ENCODE results near the gene PWWP2A.
"Not testable (repeated sequence)": the region's sequence is repeated elsewhere in the genome, so short reads cannot be mapped to it uniquely, and the experiment has no call there.

PWWP2A gene

GRCh38 chr5:160071516-160071915 lies 47.7 kb downstream of the PWWP2A start:
- DNase-seq: no peak

GRCh38 chr5:160069120-160069519 lies 50.1 kb downstream of the PWWP2A start:
- DNase-seq: not testable (repeated sequence)

GRCh38 chr5:160064995-160065614 lies 54.1 kb downstream of the PWWP2A start:
- DNase-seq: no peak

GRCh38 chr5:160064417-160064810 lies 54.8 kb downstream of the PWWP2A start:
- DNase-seq: no peak

GRCh38 chr5:160061770-160062169 lies 57.5 kb downstream of the PWWP2A start:
- no peak for DNase-seq

GRCh38 chr5:160060001-160060400 lies 59.2 kb downstream of the PWWP2A start:
- DNase-seq: no peak

- no peak for DNase-seq
These were observed 62.0 kb downstream of the PWWP2A start for GRCh38 chr5:160057256-160057655.

GRCh38 chr5:160054831-160055230 lies 64.4 kb downstream of the PWWP2A start:
- DNase-seq: no peak

- DNase-seq: no peak
These were observed 65.2 kb downstream of the PWWP2A start for GRCh38 chr5:160054047-160054446.

- no peak for DNase-seq
These were observed 70.2 kb downstream of the PWWP2A start for GRCh38 chr5:160049099-160049498.

GRCh38 chr5:160048131-160048530 lies 71.1 kb downstream of the PWWP2A start:
- DNase-seq: no peak

- DNase-seq: no peak
These were observed 71.8 kb downstream of the PWWP2A start for GRCh38 chr5:160047423-160047822.

- no peak for DNase-seq
These were observed 74.3 kb downstream of the PWWP2A start for GRCh38 chr5:160044967-160045366.

- no peak for DNase-seq
These were observed 74.9 kb downstream of the PWWP2A start for GRCh38 chr5:160044391-160044804.

- DNase-seq: no peak
These were observed 76.6 kb downstream of the PWWP2A start for GRCh38 chr5:160042671-160043070.
